ENCODE measurements around the gene CARS1.
"Not testable (repeated sequence)": the region's sequence is repeated elsewhere in the genome, so short reads cannot be mapped to it uniquely, and the experiment has no call there.

The CARS1 gene

GRCh38 chr11:3077189-3077836 is 20.1 kb upstream of the CARS1 start:
- no peak for DNase-seq (ENCODE audit: low spot score)
- TF ChIP-seq CTCF (IDR thresholded peaks at IDR 0.05; ENCODE audit: extremely low read depth, insufficient read depth, missing control alignments): no peak
- in situ Hi-C loops (cut with MboI; ENCODE audit: low pct_unique_long_range_greater_than_20kb, low sequenced_read_pairs, unreplicated experiment): no loop called here

GRCh38 chr11:3074912-3075589 is 17.8 kb upstream of the CARS1 start:
- TF ChIP-seq CTCF (IDR thresholded peaks at IDR 0.05; ENCODE audit: extremely low read depth, insufficient read depth, missing control alignments): no peak
- in situ Hi-C loops (cut with MboI; ENCODE audit: low pct_unique_long_range_greater_than_20kb, low sequenced_read_pairs, unreplicated experiment): no loop called here
- DNase-seq (ENCODE audit: low spot score): no peak

DNA sequence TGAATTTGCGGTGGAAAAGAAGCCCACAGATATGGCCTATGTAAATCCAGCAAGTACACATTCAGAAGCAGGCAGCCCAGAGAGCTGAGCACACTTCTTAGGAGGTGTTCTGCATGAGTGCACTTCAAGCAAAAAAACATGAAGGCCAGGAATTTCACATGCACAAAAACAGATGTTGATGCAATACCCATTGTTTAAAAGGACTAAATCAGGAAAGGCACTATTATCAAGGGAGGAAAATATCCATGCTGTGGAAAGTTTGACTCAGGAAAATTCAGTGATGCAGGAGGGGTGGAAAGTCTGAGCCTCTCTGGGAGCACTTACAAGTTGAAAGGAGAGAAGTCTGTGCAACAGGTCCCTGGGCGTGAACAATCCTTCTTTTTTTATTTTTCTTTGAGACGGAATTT is 15.8 kb upstream of the CARS1 start:
- no peak for DNase-seq (ENCODE audit: low spot score)
- in situ Hi-C loops (cut with MboI; ENCODE audit: low pct_unique_long_range_greater_than_20kb, low sequenced_read_pairs, unreplicated experiment): no loop called here
- no peak for TF ChIP-seq CTCF (IDR thresholded peaks at IDR 0.05; ENCODE audit: extremely low read depth, insufficient read depth, missing control alignments)

DNA sequence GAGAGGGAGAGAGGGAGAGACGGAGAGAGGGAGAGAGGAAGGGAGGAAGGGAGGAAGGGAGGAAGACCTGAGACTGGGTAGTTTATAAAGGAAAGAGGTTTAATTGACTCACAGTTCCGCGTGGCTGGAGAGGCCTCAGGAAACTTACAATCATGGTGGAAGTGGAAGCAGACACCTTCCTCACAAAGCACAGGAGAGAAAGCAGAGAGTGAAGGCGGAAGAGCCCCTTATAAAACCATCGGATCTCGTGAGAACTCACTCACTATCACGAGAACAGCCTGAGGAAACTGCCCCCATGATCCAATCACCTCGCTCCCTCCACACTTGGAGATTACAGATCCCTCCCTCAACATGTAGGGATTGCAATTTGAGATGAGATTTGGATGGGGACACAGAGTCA is 12.2 kb upstream of the CARS1 start:
- TF ChIP-seq CTCF (IDR thresholded peaks at IDR 0.05; ENCODE audit: extremely low read depth, insufficient read depth, missing control alignments): no peak
- in situ Hi-C loops (cut with MboI; ENCODE audit: low pct_unique_long_range_greater_than_20kb, low sequenced_read_pairs, unreplicated experiment): no loop called here
- no peak for DNase-seq (ENCODE audit: low spot score)

DNA sequence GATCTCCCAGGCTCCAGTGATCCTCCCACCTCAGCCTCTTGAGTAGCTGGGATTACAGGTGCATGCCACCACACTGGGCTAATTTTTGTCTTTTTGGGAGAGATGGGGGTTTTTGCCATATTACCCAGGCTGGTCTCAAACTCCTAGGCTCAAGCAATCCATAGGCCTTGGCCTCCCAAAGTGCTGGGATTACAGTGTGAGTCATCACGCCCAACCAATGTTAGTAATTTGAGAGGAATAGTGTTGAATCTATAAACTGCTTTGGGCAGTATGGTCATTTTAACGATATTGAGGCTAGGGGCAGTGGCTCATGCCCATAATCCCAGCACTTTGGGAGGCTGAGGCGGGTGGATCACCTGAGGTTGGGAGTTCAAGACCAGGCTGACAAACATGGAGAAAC is 9.1 kb upstream of the CARS1 start:
- in situ Hi-C loops (cut with MboI; ENCODE audit: low pct_unique_long_range_greater_than_20kb, low sequenced_read_pairs, unreplicated experiment); DNase-seq (ENCODE audit: low spot score): not testable (repeated sequence)

DNA sequence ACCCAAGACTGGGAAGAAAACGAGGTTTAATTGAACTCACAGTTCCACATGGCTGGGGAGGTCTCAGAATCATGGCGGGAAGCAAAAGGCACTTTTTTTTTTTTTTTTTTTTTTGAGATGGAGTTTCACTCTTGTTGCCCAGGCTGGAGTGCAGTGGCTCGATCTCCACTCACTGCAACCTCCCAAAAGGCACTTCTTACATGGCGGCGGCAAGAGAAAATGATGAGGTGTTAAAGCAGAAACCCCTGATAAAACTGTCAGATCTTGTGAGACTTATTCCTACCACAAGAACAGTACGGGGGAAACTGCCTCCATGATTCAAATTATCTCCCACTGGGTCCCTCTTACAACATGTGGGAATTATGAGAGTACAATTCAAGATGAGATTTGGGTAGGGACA is 7.5 kb upstream of the CARS1 start:
- in situ Hi-C loops (cut with MboI; ENCODE audit: low pct_unique_long_range_greater_than_20kb, low sequenced_read_pairs, unreplicated experiment); DNase-seq (ENCODE audit: low spot score): not testable (repeated sequence)

DNA sequence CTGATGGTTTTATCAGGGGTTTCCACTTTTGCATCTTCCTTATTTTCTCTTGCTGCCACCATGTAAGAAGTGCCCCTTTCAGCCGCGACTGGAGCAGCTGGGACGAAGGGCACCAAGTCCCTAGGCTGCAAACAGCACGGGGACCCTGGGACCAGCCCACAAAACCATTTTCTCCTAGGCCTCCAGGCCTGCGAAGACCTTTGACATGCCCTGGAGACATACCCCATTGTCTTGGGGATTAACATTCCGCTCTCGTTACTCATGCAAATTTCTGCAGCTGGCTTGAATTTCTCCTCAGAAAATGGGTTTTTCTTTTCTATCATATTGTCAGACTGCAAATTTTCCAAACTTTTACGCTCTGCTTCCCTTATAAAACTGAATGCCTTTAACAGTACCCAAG is 6.7 kb upstream of the CARS1 start:
- in situ Hi-C loops (cut with MboI; ENCODE audit: low pct_unique_long_range_greater_than_20kb, low sequenced_read_pairs, unreplicated experiment): not testable (repeated sequence)

GRCh38 chr11:3063432-3063831 is 6.2 kb upstream of the CARS1 start:
- DNase-seq (ENCODE audit: low spot score); in situ Hi-C loops (cut with MboI; ENCODE audit: low pct_unique_long_range_greater_than_20kb, low sequenced_read_pairs, unreplicated experiment): not testable (repeated sequence)

More for the DNA sequence above, 6.7 kb upstream of the CARS1 start:
- not testable (repeated sequence) for DNase-seq (ENCODE audit: low spot score)

Data from GM13977 (cell line).